Activated T-cell treated with anti-CD3 and anti-CD28 coated beads for 1 hour (primary cell): ENCODE results near the gene CTBS.
"Not testable (repeated sequence)": the region's sequence is repeated elsewhere in the genome, so short reads cannot be mapped to it uniquely, and the experiment has no call there.

Experiments
- DNase-seq: peaks from one replicate; pipeline ENCODE4 v3.0.0-alpha.2; 2020; ENCODE audit warnings: low read depth

Gene CTBS

GRCh38 chr1:84584126-84584525 lies 9.9 kb upstream of the CTBS start:
- DNase-seq = no peak

GRCh38 chr1:84583648-84584047 lies 9.4 kb upstream of the CTBS start:
- DNase-seq = no peak

- DNase-seq = no peak
Observed at GRCh38 chr1:84582802-84583587, 8.8 kb upstream of the CTBS start.

- DNase-seq = no peak
Observed at GRCh38 chr1:84581648-84582047, 7.4 kb upstream of the CTBS start.

GRCh38 chr1:84574936-84575335 lies 696 bp upstream of the CTBS start:
- DNase-seq = no peak

GRCh38 chr1:84573481-84573966 lies 716 bp downstream of the CTBS start:
- DNase-seq = no peak

- no peak for DNase-seq
Observed at GRCh38 chr1:84571150-84571535, 3.1 kb downstream of the CTBS start.

- DNase-seq = no peak
Observed at GRCh38 chr1:84570436-84571149, 3.6 kb downstream of the CTBS start.

GRCh38 chr1:84569216-84569615 lies 5.0 kb downstream of the CTBS start:
- DNase-seq = no peak

GRCh38 chr1:84550826-84551225 lies 23.4 kb downstream of the CTBS start:
- DNase-seq = no peak

- no peak for DNase-seq
Observed at GRCh38 chr1:84541679-84542078, 32.6 kb downstream of the CTBS start.

- no peak for DNase-seq
Observed at GRCh38 chr1:84540759-84541158, 33.5 kb downstream of the CTBS start.

GRCh38 chr1:84539972-84540371 lies 34.3 kb downstream of the CTBS start:
- DNase-seq = no peak

- no peak for DNase-seq
Observed at GRCh38 chr1:84538599-84538998, 35.6 kb downstream of the CTBS start.

GRCh38 chr1:84525779-84526178 lies 48.5 kb downstream of the CTBS start:
- DNase-seq = no peak

- no peak for DNase-seq
Observed at GRCh38 chr1:84524590-84524989, 49.6 kb downstream of the CTBS start.

GRCh38 chr1:84510668-84511067 lies 63.6 kb downstream of the CTBS start:
- DNase-seq = no peak

GRCh38 chr1:84510165-84510564 lies 64.1 kb downstream of the CTBS start:
- DNase-seq = no peak

GRCh38 chr1:84509029-84509428 lies 65.2 kb downstream of the CTBS start:
- no peak for DNase-seq

GRCh38 chr1:84508510-84508909 lies 65.7 kb downstream of the CTBS start:
- no peak for DNase-seq

GRCh38 chr1:84507887-84508286 lies 66.4 kb downstream of the CTBS start:
- not testable (repeated sequence) for DNase-seq

GRCh38 chr1:84506729-84507453 lies 67.3 kb downstream of the CTBS start:
- DNase-seq = no peak
